Heart left ventricle (tissue), 13 donors: ENCODE results near the gene SLC2A10.

ENCODE experiments used
- CTCF ChIP-seq, 12 donors: fragments of 200-600 bp; sonication (generic) in 4 of 12; IDR thresholded peaks; one replicate each; pipeline versions ENCODE4 v1.5.0 to v1.8.0; 2018 to 2022; ENCODE audit warnings: antibody characterized with exemption in 12 of 12, mild to moderate bottlenecking in 5 of 12
- POLR2A ChIP-seq, 2 donors: fragments of 450-650 bp; IDR thresholded peaks; one replicate each; pipeline ENCODE4 v1.6.1; 2017; ENCODE audit warnings: antibody characterized with exemption in 2 of 2, mild to moderate bottlenecking in 2 of 2, moderate library complexity in 2 of 2
- donor health status: ischemic (EF 13 %, LVEDD 7.1; RV severe dilation, severe dysfunction).
- donor health status: DM: no; HTN: yes; CAD: no.
- donor health status: DM: no; HTN: no; CAD: no.
- donor health status: ischemic (EF 25% LVEDD 6.9; RV normal size, moderate dysfunction).
- donor health status: ischemic (EF 25% LVEDD 5.7; RV mildly dilated, moderate dysfunction).
- donor health status: ischemic (EF 35%, LVEDD 5.7; RV mildly dilated, moderate dysfunction).
- donor health status: nonischemic (EF 11% LVEDD 7.7; RV severe dilation, severe dysfunction).
- donor health status: DM: yes; HTN: yes; CAD: no.
- donor health status: PGD.
- donor health status: ischemic (EF 29% LVEDD 5.4; RV normal size, mild dysfunction).
- donor health status: nonischemic (EF 23%, LVEDD 6.1; RV moderate dilation, normal function).

- TF ChIP-seq CTCF (IDR thresholded peaks at IDR 0.05) (no peak), POLR2A (IDR thresholded peaks at IDR 0.05) (no peak)
These were observed 15.0 kb upstream of the SLC2A10 start for GRCh38 chr20:46694484-46694883.
